A375 (cell line): ENCODE results near the gene HSD11B2. TPM values are rescaled to one million over a fixed set of nuclear protein-coding genes. Genes with fewer than 3 reads are reported as not detected.

Source experiments
- small RNA-seq: library from RNA; depleted of rRNA; stranded (forward); fragments of <200 nt; gene quantifications from one replicate; pipeline ENCODE3, GENCODE V24; 2014
- total RNA-seq: library from RNA; depleted of rRNA; stranded (reverse); fragments of >200 nt; shearing (Covaris generic); gene quantifications from 2 replicates; pipeline ENCODE4 v1.2.3, GENCODE V29; 2014; rRNA removed

The HSD11B2 gene
- 1.1 TPM in 1 of 2 replicates, not detected in the other for total RNA-seq

GRCh38 chr16:67430977-67431774 is at the start of gene HSD11B2:
Gene HSD11B2 (plus strand): TSS chr16:67431121. CDS start chr16:67431249, 128 bp downstream.

GRCh38 chr16:67393111-67393787 is 37.7 kb upstream of the HSD11B2 start, which contains the start of gene TPPP3:
Gene TPPP3 (minus strand): TSS chr16:67393498. CDS start chr16:67391111, 2,387 bp downstream.

GRCh38 chr16:67415872-67416793 is 14.8 kb upstream of the HSD11B2 start, which contains the start of gene ZDHHC1:
Gene ZDHHC1 (minus strand): TSS chr16:67416477. CDS start chr16:67407775, 8,702 bp downstream.

GRCh38 chr16:67480833-67481560 is 50.1 kb downstream of the HSD11B2 start, which contains the start of gene ATP6V0D1:
Gene ATP6V0D1 (minus strand): TSS chr16:67481157. CDS start chr16:67481086, 71 bp downstream.

GRCh38 chr16:67483150-67483549 is 52.2 kb downstream of the HSD11B2 start, which contains the start of gene AGRP:
Gene AGRP (minus strand): TSS chr16:67483547. CDS start chr16:67483398, 149 bp downstream.

Small RNA genes within 50 kb of the gene (small RNA-seq; reads per million reads assigned to genes)
- gene RNU1-123P, result not detected

Other genes starting within 250 kb of the HSD11B2 start
- 24.4 and 25.3 TPM in 2 replicates for gene MATCAP1, start 247.2 kb upstream of the HSD11B2 start, total RNA-seq
- 0.13 TPM in 1 of 2 replicates, not detected in the other for gene EXOC3L1, start 241.0 kb upstream of the HSD11B2 start, total RNA-seq
- gene E2F4, start 239.0 kb upstream of the HSD11B2 start, total RNA-seq, result 175 and 180 TPM in 2 replicates
- 1.6 and 3.5 TPM in 2 replicates for gene ELMO3, start 232.0 kb upstream of the HSD11B2 start, total RNA-seq
- 56.0 and 80.0 TPM in 2 replicates for gene TMEM208, start 204.0 kb upstream of the HSD11B2 start, total RNA-seq
- 46.7 and 52.4 TPM in 2 replicates for gene FHOD1, start 183.6 kb upstream of the HSD11B2 start, total RNA-seq
- 2.5 and 2.9 TPM in 2 replicates for gene SLC9A5, start 182.1 kb upstream of the HSD11B2 start, total RNA-seq
- gene PLEKHG4, start 151.6 kb upstream of the HSD11B2 start, total RNA-seq, result 23.7 and 26.2 TPM in 2 replicates
- gene KCTD19, start 104.4 kb upstream of the HSD11B2 start, total RNA-seq, result not detected in 2 replicates
- not detected in 2 replicates for gene LRRC36, start 104.3 kb upstream of the HSD11B2 start, total RNA-seq
- 0.64 and 1.7 TPM in 2 replicates for gene TPPP3, start 37.6 kb upstream of the HSD11B2 start, total RNA-seq
- gene ZDHHC1, start 14.6 kb upstream of the HSD11B2 start, total RNA-seq, result 1.4 TPM in 1 of 2 replicates, not detected in the other
- 42.6 and 43.2 TPM in 2 replicates for gene ATP6V0D1, start 50.0 kb downstream of the HSD11B2 start, total RNA-seq
- gene AGRP, start 52.4 kb downstream of the HSD11B2 start, total RNA-seq, result not detected in 2 replicates
- 39.7 and 41.7 TPM in 2 replicates for gene RIPOR1, start 97.7 kb downstream of the HSD11B2 start, total RNA-seq
- gene CTCF, start 131.4 kb downstream of the HSD11B2 start, total RNA-seq, result 30.0 and 33.4 TPM in 2 replicates
- gene CARMIL2, start 214.0 kb downstream of the HSD11B2 start, total RNA-seq, result 1.9 and 2.2 TPM in 2 replicates
- 49.5 and 50.1 TPM in 2 replicates for gene ACD, start 229.1 kb downstream of the HSD11B2 start, total RNA-seq
- gene PARD6A, start 229.8 kb downstream of the HSD11B2 start, total RNA-seq, result 4.2 and 4.9 TPM in 2 replicates
- 58.8 and 71.0 TPM in 2 replicates for gene ENKD1, start 235.6 kb downstream of the HSD11B2 start, total RNA-seq
- 9.2 and 11.4 TPM in 2 replicates for gene C16orf86, start 235.7 kb downstream of the HSD11B2 start, total RNA-seq